ENCODE results near the gene IL36G. TPM values are rescaled to one million over a fixed set of nuclear protein-coding genes. Genes with fewer than 3 reads are reported as not detected.

Gene IL36G
- total RNA-seq, 2 donors from 2014 or later = not detected

DNA sequence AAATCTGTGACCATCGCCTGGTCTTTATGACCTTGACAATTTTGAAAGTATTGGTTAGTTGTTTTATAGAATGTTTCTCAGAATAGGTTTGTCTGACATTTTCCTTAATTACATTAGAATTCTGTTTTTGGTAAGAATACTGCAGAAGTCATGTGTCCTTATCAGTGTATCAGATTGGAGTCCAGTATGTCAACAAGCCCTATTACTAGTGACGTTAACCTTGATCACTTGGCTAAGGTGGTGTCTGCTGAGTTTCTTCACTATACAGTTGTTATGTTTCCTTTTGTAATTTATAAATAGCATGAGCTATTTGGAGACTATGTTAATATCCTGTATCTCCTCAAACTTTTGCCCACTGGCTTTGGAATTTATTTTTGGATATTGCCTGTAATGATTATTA lies 10.8 kb upstream of the IL36G start:
- Histone ChIP-seq H3K9me3 (no peaks in the 10 kb centered on the region), H3K36me3 (no peaks in the 10 kb centered on the region), H3K4me1 (replicated peaks) (no peaks in the 10 kb centered on the region), H3K4me3 (no peak overlapping the region), H3K27me3 (replicated peaks; ENCODE audit: insufficient read depth) (no peaks in the 10 kb centered on the region), H3K27ac (no peak overlapping the region)
- WGBS = 75% methylated on average over 2 of the region's 2 CpGs
- TF ChIP-seq POLR2A (IDR thresholded peaks at IDR 0.05) = no peak
- intact Hi-C loops (cut with DNase I) = no loop called here
- no peak for DNase-seq (ENCODE audit: low spot score)

DNA sequence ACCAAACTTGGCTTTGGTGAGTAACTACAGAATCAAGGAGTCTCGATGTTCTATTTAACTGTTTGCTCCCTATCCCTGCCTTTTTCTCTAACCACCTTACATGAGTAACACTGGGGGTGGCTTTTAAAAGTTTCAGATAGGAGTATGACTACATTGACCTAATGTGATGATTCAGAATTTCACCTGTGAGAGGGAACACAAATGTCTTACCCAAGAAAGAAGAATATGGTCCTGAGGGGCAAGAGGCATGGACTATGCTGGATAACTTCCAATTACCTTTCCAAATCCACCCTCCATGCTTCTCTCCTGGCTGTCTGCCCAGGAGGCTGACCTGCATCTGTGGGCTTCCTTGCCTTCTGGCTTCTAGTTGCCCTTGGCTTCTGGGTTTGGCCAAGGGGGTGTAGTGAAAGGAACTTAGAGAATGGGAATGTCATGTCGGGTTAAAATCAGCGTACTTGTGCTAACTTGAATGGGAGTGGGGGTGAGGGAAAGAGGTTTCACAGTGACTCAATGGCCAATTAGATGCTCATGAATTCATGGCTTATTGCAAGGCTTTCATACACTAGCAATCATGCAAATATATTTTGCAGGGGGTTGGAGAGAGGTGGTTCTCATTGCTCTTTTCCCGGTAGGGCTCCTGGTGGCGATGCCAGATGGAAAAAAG lies 5.3 kb upstream of the IL36G start:
- Histone ChIP-seq H3K27ac (no peak overlapping the region), H3K4me1 (replicated peaks) (no peaks in the 10 kb centered on the region), H3K4me3 (no peak overlapping the region), H3K36me3 (no peaks in the 10 kb centered on the region), H3K9me3 (no peaks in the 10 kb centered on the region), H3K27me3 (replicated peaks; ENCODE audit: insufficient read depth) (no peaks in the 10 kb centered on the region)
- no peak for TF ChIP-seq POLR2A (IDR thresholded peaks at IDR 0.05)
- TF ChIP-seq, protein P1, sequence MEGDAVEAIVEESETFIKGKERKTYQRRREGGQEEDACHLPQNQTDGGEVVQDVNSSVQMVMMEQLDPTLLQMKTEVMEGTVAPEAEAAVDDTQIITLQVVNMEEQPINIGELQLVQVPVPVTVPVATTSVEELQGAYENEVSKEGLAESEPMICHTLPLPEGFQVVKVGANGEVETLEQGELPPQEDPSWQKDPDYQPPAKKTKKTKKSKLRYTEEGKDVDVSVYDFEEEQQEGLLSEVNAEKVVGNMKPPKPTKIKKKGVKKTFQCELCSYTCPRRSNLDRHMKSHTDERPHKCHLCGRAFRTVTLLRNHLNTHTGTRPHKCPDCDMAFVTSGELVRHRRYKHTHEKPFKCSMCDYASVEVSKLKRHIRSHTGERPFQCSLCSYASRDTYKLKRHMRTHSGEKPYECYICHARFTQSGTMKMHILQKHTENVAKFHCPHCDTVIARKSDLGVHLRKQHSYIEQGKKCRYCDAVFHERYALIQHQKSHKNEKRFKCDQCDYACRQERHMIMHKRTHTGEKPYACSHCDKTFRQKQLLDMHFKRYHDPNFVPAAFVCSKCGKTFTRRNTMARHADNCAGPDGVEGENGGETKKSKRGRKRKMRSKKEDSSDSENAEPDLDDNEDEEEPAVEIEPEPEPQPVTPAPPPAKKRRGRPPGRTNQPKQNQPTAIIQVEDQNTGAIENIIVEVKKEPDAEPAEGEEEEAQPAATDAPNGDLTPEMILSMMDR (IDR thresholded peaks at IDR 0.05) = no peak
- no peak for TF ChIP-seq POLR2AphosphoS5 (IDR thresholded peaks at IDR 0.05)
- intact Hi-C loops (cut with DNase I) = no loop called here
- WGBS = 88% methylated on average over 5 of the region's 5 CpGs
- no peak for DNase-seq (ENCODE audit: low spot score)

DNA sequence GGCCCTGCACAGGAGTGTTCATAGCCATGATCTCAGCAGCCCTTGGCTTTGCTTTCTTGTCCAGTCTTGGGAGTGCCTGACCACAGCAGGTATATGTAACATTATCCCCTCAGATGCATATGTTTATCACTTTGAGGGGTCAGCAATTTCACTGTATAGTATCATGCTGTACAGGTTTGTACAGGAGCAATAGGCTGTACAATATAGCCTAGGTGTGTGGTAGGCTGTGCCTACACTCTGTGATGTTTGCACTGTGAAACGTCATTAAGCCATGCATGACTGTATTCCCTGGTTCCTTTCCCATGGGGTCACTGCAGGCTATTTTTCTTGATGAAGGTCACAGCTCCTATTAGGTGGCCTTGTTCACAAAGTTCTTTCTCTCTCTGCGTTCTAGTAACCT lies 4.7 kb upstream of the IL36G start:
- intact Hi-C loops (cut with DNase I) = no loop called here
- Histone ChIP-seq H3K4me3 (no peak overlapping the region), H3K27ac (no peak overlapping the region), H3K27me3 (replicated peaks; ENCODE audit: insufficient read depth) (no peaks in the 10 kb centered on the region), H3K9me3 (no peaks in the 10 kb centered on the region), H3K4me1 (replicated peaks) (no peaks in the 10 kb centered on the region), H3K36me3 (no peaks in the 10 kb centered on the region)
- DNase-seq (ENCODE audit: low spot score) = no peak
- 58% methylated on average over 2 of the region's 2 CpGs for WGBS
- TF ChIP-seq POLR2AphosphoS5 (IDR thresholded peaks at IDR 0.05) = no peak
- TF ChIP-seq, protein P1 (IDR thresholded peaks at IDR 0.05) = no peak
- no peak for TF ChIP-seq POLR2A (IDR thresholded peaks at IDR 0.05)

DNA sequence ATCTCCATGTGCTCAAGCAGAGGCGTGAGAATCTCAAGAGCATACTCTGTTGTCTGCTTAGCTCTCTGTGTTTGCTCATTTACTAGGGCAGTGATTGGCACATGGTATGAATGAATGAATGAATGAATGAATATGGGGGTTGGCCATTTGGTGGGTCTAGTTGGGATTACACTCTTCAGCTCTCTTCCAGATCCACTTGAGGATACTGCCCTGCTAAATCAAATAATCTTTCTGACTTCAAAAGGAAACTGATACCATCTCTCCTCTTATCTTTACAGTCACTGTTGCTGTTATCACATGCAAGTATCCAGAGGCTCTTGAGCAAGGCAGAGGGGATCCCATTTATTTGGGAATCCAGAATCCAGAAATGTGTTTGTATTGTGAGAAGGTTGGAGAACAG lies 1.9 kb downstream of the IL36G start:
- intact Hi-C loops (cut with DNase I) = no loop called here
- no peaks in the 10 kb centered on the region for H3K36me3 ChIP-seq
- H3K9me3 ChIP-seq = no peaks in the 10 kb centered on the region
- WGBS = 100% methylated on average over 1 of the region's 1 CpG
- TF ChIP-seq, protein P1 (IDR thresholded peaks at IDR 0.05) = no peak
- TF ChIP-seq POLR2A (IDR thresholded peaks at IDR 0.05) (no peak), POLR2AphosphoS5 (IDR thresholded peaks at IDR 0.05) (no peak)
- no peak overlapping the region for H3K27ac ChIP-seq
- no peak for DNase-seq (ENCODE audit: low spot score)
- no peaks in the 10 kb centered on the region for H3K4me1 ChIP-seq (replicated peaks)
- no peaks in the 10 kb centered on the region for H3K27me3 ChIP-seq (replicated peaks; ENCODE audit: insufficient read depth)
- no peak overlapping the region for H3K4me3 ChIP-seq

DNA sequence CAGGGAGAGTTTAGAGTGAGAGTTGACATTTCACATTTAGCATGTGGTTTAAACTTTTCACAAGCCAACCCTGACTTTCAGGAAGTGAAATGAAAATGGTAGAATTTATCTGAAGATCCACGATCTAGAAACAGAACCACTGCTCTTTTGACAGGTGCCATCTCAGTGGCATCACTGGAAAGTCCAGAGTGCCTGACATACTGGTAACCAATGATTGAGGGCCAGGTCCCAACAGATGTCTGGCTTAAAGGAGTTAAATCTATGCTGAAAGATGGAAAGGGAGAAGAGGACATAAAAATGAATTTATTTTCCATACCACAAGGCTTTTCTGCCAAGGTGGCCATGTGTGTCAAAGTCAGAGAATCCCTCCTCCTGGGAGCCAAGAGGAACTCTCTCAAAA lies 2.7 kb downstream of the IL36G start:
- Histone ChIP-seq H3K27me3 (replicated peaks; ENCODE audit: insufficient read depth) (no peaks in the 10 kb centered on the region), H3K27ac (no peak overlapping the region), H3K36me3 (no peaks in the 10 kb centered on the region), H3K4me1 (replicated peaks) (no peaks in the 10 kb centered on the region), H3K4me3 (no peak overlapping the region), H3K9me3 (no peaks in the 10 kb centered on the region)
- 52% methylated on average over 1 of the region's 1 CpG for WGBS
- TF ChIP-seq, protein P1 (IDR thresholded peaks at IDR 0.05) = no peak
- no peak for TF ChIP-seq POLR2AphosphoS5 (IDR thresholded peaks at IDR 0.05)
- no peak for TF ChIP-seq POLR2A (IDR thresholded peaks at IDR 0.05)
- DNase-seq (ENCODE audit: low spot score) = no peak
- intact Hi-C loops (cut with DNase I) = no loop called here

Measured in prostate gland (tissue), 2 donors.